ENCODE measurements around the gene CILP. TPM values are rescaled to one million over a fixed set of nuclear protein-coding genes. Genes with fewer than 3 reads are reported as not detected.

CILP gene
- total RNA-seq, 1 experiment from 2014 or later, result 0.05 TPM

- no TSS peak for BruUV-seq (replicated peaks)
- no peaks in the 10 kb centered on the region for H3K9me3 Mint-ChIP-seq (ENCODE audit: low read depth, unreplicated experiment)
- intact Hi-C loops (cut with micrococcal nuclease; ENCODE audit: unreplicated experiment), result no loop called here
- H3K4me1 Mint-ChIP-seq (ENCODE audit: low read depth, unreplicated experiment), result no peaks in the 10 kb centered on the region
- no peaks in the 10 kb centered on the region for H3K36me3 Mint-ChIP-seq (ENCODE audit: insufficient read depth, unreplicated experiment)
- CTCF ChIA-PET, result no interaction called here
- DNase-seq, result no peak
- H3K27me3 Mint-ChIP-seq (ENCODE audit: unreplicated experiment), result peaks cover 18% of the 10 kb centered on the region
- H3K27ac Mint-ChIP-seq (ENCODE audit: unreplicated experiment), result no peak overlapping the region
- no peak for TF ChIP-seq CTCF (IDR thresholded peaks at IDR 0.05; ENCODE audit: unreplicated experiment)
- no peak overlapping the region for H3K4me3 Mint-ChIP-seq (ENCODE audit: low read depth, unreplicated experiment)
These were observed 7.9 kb upstream of the CILP start for GRCh38 chr15:65219137-65219536.

- DNase-seq, result no peak
- Mint-ChIP-seq H3K4me3 (ENCODE audit: low read depth, unreplicated experiment) (no peak overlapping the region), H3K36me3 (ENCODE audit: insufficient read depth, unreplicated experiment) (no peaks in the 10 kb centered on the region), H3K27me3 (ENCODE audit: unreplicated experiment) (peaks cover 31% of the 10 kb centered on the region), H3K4me1 (ENCODE audit: low read depth, unreplicated experiment) (no peaks in the 10 kb centered on the region), H3K27ac (ENCODE audit: unreplicated experiment) (no peak overlapping the region), H3K9me3 (ENCODE audit: low read depth, unreplicated experiment) (no peaks in the 10 kb centered on the region)
- CTCF ChIA-PET, result interaction anchor here (0.6 to 0.8 kb wide), 4 partner anchors 14 to 986 kb away, joined by 3 to 4 read pairs (median 3); no protein-coding TSS in a partner anchor
- BruUV-seq (replicated peaks), result no TSS peak
- intact Hi-C loops (cut with micrococcal nuclease; ENCODE audit: unreplicated experiment), result no loop called here
- TF ChIP-seq CTCF (IDR thresholded peaks at IDR 0.05; ENCODE audit: unreplicated experiment), result no peak
These were observed 6.5 kb upstream of the CILP start for GRCh38 chr15:65217526-65218482.

- no TSS peak for BruUV-seq (replicated peaks)
- peaks cover 39% of the 10 kb centered on the region for H3K27me3 Mint-ChIP-seq (ENCODE audit: unreplicated experiment)
- H3K9me3 Mint-ChIP-seq (ENCODE audit: low read depth, unreplicated experiment), result no peaks in the 10 kb centered on the region
- H3K4me1 Mint-ChIP-seq (ENCODE audit: low read depth, unreplicated experiment), result no peaks in the 10 kb centered on the region
- TF ChIP-seq CTCF (IDR thresholded peaks at IDR 0.05; ENCODE audit: unreplicated experiment), result no peak
- H3K4me3 Mint-ChIP-seq (ENCODE audit: low read depth, unreplicated experiment), result no peak overlapping the region
- H3K27ac Mint-ChIP-seq (ENCODE audit: unreplicated experiment), result no peak overlapping the region
- intact Hi-C loops (cut with micrococcal nuclease; ENCODE audit: unreplicated experiment), result no loop called here
- no peak for DNase-seq
- CTCF ChIA-PET, result interaction anchor here (1.3 kb wide), 1 partner anchor 8 kb away, joined by 6 read pairs; no protein-coding TSS in a partner anchor
- H3K36me3 Mint-ChIP-seq (ENCODE audit: insufficient read depth, unreplicated experiment), result no peaks in the 10 kb centered on the region
These were observed 4.2 kb upstream of the CILP start for GRCh38 chr15:65215496-65215895.

- Mint-ChIP-seq H3K9me3 (ENCODE audit: low read depth, unreplicated experiment) (no peaks in the 10 kb centered on the region), H3K27ac (ENCODE audit: unreplicated experiment) (no peak overlapping the region), H3K4me3 (ENCODE audit: low read depth, unreplicated experiment) (no peak overlapping the region), H3K27me3 (ENCODE audit: unreplicated experiment) (peaks cover 53% of the 10 kb centered on the region), H3K36me3 (ENCODE audit: insufficient read depth, unreplicated experiment) (no peaks in the 10 kb centered on the region), H3K4me1 (ENCODE audit: low read depth, unreplicated experiment) (no peaks in the 10 kb centered on the region)
- intact Hi-C loops (cut with micrococcal nuclease; ENCODE audit: unreplicated experiment), result no loop called here
- TF ChIP-seq CTCF (IDR thresholded peaks at IDR 0.05; ENCODE audit: unreplicated experiment), result no peak
- CTCF ChIA-PET, result no interaction called here
- no TSS peak for BruUV-seq (replicated peaks)
- DNase-seq, result no peak
These were observed 2.7 kb upstream of the CILP start for GRCh38 chr15:65214010-65214409.

Data from Calu3 (cell line).